Astrocyte of the spinal cord (primary cell): Measurements from ENCODE around the gene KCNH4.

Source experiments
- DNase-seq: peaks from one replicate; pipeline ENCODE4 v3.0.0; 2011; ENCODE audit warnings: low read depth, low spot score
- H3K4me3 ChIP-seq: 2 replicates; pipeline ENCODE4 v1.5.1; 2011; ENCODE audit warnings: low read depth, mild to moderate bottlenecking, low read length, moderate library complexity
- in situ Hi-C: cut with HindIII; loops from 2 replicates; pipeline ENCODE4 v1.10.0; 2017; ENCODE audit warnings: low sequenced_read_pairs
- TF ChIP-seq, protein P1 (sequence below): IDR thresholded peaks from 2 replicates; pipeline ENCODE4 v1.5.1; 2012; ENCODE audit warnings: low read depth, mild to moderate bottlenecking, low read length, inconsistent platforms

The KCNH4 gene

DNA sequence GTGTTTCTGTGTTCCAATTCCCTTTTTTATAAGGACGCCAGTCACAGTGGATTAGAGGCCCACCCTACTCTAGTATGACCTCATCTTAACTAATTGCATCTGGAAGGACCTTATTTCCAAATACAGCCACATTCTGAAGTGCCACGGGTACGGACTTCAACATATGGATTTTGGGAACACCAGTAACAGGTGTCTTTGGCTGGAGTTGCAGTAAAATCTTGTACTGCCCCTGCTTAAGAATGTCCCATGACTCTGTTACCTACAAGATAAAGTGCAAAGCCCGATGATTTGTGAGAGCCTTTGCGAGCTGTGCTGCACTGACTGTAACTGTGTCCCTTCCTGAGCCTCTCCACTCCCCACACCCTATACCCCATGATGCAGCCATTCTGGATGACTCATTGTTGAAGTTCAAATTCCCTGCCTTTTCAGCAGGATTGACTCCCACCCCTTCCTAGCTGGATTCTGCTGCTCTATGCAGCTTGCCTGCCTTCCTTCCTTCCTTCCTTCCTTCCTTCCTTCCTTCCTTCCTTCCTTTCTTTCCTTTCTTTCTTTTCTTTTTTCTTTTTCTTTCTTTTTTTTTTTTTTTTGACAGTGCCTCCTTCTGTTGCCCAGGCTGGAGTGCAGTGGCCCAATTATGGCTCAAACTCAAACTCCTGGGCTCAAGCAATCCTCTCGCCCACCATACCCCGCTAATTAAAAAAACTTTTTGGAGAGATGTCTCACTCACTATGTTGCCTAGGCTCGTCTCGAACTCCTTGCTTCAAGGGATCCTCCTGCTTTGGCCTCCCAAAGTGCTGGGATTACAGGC is 2.2 kb upstream of the KCNH4 start:
- TF ChIP-seq, protein P1, sequence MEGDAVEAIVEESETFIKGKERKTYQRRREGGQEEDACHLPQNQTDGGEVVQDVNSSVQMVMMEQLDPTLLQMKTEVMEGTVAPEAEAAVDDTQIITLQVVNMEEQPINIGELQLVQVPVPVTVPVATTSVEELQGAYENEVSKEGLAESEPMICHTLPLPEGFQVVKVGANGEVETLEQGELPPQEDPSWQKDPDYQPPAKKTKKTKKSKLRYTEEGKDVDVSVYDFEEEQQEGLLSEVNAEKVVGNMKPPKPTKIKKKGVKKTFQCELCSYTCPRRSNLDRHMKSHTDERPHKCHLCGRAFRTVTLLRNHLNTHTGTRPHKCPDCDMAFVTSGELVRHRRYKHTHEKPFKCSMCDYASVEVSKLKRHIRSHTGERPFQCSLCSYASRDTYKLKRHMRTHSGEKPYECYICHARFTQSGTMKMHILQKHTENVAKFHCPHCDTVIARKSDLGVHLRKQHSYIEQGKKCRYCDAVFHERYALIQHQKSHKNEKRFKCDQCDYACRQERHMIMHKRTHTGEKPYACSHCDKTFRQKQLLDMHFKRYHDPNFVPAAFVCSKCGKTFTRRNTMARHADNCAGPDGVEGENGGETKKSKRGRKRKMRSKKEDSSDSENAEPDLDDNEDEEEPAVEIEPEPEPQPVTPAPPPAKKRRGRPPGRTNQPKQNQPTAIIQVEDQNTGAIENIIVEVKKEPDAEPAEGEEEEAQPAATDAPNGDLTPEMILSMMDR: no peak
- DNase-seq: peak; percentile 12
- H3K4me3 ChIP-seq: no peak overlapping the region
- in situ Hi-C loops: no loop called here

DNA sequence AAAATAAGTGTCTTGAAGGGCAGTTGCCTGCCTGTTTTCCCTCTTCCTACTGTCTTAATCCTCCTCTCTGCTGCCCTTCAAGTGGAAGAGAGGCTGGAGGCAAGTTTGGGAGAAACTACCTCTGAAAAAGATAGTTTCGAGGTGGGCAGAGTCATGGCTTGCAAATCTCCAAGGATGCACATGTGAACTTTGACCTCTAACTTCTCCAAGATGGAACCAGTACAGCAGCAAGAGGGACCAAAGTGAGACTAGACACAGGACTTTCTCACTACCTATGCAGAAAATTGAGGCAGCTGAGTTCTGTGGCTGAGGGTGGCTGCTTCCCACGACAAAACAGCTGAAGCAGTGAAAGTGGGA is 887 bp upstream of the KCNH4 start:
- TF ChIP-seq, protein P1: no peak
- H3K4me3 ChIP-seq: no peak overlapping the region
- in situ Hi-C loops: no loop called here
- no peak for DNase-seq

DNA sequence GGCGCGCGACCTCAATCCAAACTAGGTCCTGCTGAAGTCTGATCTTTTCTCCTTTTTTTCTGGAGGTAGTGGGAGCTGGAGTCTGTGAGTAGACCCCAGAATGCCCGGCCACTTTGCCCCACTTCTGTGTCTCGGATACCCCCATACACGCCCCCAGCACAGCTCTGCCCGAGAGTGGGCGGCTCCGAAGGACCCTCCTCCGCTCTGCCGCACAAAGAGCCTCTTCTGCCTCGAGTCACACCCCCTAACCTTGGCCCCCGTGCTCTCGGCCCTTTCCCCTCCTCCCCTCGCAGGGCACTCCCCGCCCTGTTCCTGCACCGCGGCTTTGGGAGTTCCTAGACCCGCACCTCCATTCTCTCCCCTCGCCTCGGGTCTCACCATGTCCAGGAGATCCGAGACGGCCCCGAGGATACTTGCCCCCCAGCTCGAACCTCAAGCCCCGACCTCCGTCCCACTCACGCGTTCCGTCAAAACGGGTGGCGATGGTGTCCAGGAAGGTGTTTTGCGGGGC is 476 bp downstream of the KCNH4 start:
- H3K4me3 ChIP-seq: no peak overlapping the region
- no peak for DNase-seq
- TF ChIP-seq, protein P1: no peak
- in situ Hi-C loops: no loop called here

DNA sequence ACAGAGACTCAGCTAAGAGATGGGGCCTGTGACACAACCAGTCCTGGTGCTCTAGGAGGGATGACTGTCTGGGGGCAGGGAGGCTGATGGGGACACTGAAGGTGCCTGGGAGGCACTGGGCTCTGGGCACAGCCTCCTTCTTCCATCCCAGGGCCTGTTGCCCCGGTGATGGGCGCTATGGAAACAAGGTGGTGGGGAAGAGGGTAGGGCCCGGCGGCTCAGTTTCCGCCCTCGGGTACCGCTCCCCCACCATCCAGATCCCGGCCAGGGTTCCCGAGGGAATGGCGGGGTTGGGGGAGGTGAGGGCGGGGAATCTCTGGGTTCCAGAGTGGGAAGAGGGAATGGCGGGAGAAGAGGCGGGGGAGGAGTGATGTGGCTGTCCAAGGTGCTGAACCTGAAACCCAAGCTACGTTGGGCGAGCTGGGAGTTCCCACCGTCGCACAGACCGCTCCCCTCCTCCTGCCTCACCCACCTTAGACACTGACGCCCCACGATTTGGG is 981 bp downstream of the KCNH4 start:
- no peak overlapping the region for H3K4me3 ChIP-seq
- TF ChIP-seq, protein P1: no peak
- in situ Hi-C loops: no loop called here
- DNase-seq: peak; percentile 16

DNA sequence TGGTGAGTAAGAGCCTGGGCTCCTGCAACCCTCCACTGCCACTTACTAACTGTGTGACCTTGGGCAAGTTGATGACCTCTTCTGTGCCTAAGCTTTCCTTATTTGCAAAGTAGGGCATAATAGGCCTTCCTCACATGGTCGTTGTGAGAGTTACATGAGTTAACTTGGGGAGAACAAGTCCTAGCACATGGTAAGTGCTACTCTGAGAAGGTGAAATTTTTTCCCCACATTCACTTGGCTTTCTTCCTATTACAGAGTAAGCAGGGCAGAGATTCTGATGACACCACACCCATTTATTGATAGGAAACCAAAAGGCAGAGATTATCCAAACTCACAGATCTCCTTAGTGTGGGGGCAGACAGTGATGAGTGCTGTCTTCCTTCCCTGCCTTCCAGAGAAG is 1.6 kb downstream of the KCNH4 start:
- in situ Hi-C loops: no loop called here
- no peak overlapping the region for H3K4me3 ChIP-seq
- TF ChIP-seq, protein P1: no peak
- DNase-seq: no peak

DNA sequence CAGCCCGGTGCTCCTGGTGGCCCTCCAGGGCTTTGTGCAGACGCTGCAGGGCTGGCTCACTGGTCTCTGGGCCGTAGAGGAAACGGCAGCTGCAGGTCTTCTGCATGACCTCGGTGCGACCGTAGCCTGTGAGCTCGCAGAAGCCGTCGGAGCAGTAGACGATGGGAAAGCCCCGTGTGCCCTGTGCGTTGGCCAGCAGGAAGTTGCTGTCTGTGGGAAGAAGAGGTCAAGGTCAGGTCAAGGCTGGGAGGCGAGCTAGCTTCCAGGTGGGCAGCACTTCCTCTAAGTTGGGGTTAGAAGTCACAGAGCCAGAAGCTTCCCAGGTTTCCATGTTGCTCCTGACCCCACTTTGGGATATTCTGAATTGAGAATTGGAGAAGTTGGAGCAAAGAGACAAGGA is 2.1 kb downstream of the KCNH4 start:
- TF ChIP-seq, protein P1: no peak
- no peak overlapping the region for H3K4me3 ChIP-seq
- no peak for DNase-seq
- in situ Hi-C loops: no loop called here
